22Rv1 (cell line): ENCODE data around the gene SMYD3.

Source experiments
- ZFX ChIP-seq: fragments of 450-650 bp; IDR thresholded peaks from 2 replicates; pipeline ENCODE4 v1.6.1; 2017; ENCODE audit warnings: antibody characterized with exemption, borderline replicate concordance
- TF ChIP-seq, protein P1 (sequence below): fragments of 450-650 bp; IDR thresholded peaks from 2 replicates; pipeline ENCODE4 v1.5.1; 2017; ENCODE audit warnings: mild to moderate bottlenecking

DNA sequence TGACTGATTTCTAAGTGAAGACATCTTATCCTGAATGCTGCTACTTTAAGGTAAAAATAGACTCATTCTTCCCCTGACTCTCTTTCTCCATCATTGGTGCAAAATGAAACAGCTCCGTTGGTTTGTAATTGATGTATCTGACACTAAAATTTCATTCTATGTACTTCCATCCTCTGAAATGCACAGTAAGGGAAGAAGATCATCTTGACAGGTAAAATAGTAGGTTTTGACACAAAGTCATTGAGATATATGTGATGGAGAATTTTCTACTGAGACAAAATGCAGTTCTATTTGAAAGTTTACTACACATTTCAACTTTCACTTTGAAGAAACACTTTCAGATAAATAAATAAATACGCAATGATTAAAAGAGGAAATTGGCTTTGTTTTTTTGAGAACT is 348.9 kb downstream of the SMYD3 start:
- TF ChIP-seq, protein P1, sequence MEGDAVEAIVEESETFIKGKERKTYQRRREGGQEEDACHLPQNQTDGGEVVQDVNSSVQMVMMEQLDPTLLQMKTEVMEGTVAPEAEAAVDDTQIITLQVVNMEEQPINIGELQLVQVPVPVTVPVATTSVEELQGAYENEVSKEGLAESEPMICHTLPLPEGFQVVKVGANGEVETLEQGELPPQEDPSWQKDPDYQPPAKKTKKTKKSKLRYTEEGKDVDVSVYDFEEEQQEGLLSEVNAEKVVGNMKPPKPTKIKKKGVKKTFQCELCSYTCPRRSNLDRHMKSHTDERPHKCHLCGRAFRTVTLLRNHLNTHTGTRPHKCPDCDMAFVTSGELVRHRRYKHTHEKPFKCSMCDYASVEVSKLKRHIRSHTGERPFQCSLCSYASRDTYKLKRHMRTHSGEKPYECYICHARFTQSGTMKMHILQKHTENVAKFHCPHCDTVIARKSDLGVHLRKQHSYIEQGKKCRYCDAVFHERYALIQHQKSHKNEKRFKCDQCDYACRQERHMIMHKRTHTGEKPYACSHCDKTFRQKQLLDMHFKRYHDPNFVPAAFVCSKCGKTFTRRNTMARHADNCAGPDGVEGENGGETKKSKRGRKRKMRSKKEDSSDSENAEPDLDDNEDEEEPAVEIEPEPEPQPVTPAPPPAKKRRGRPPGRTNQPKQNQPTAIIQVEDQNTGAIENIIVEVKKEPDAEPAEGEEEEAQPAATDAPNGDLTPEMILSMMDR, result no peak
- TF ChIP-seq ZFX, result no peak
